DMS114 treated with DMSO at 0.1 percent for 48 hours (cell line): ENCODE data around the gene MT1M.

Source experiments
- DNase-seq: peaks from one replicate; lab custom pipeline; 2025; ENCODE audit not compliant: unreplicated experiment; lab: John Stamatoyannopoulos, UW

Gene MT1M

DNA sequence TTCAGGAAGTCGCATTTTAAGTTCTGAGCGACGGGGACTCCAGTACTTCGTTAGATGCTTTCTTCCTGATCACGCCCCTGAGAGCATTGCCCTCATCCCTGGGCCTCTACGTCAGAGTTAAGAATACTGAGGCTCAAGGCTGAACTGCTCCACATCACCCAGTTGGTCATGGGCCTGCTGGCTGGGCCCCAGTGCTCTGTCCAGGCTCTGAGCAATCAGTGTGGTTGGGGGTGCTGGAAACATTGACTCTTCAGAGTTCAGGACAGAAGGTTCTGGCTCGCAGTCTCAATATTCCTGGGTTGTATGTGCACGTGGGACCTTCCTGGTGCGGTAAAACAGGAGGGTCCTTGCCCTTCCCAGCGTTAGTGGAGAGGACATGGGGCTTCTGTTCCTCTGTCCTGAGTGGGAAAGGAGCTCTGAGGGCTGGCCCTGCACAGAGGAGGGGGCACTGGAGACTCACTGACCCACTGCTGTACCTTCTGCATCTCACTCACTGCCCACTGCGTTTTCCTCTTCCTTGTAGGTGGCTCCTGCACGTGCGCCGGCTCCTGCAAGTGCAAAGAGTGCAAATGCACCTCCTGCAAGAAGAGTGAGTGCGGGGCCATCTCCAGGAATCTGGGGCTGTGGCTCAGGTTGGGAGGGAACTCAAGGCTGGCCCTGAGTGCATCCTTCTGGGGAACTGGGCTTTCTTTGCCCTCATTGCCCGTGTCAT is 6.4 kb upstream of the MT1M start:
- DNase-seq = no peak

- DNase-seq = no peak
These were observed 5.8 kb upstream of the MT1M start for GRCh38 chr16:56626685-56627084.

DNA sequence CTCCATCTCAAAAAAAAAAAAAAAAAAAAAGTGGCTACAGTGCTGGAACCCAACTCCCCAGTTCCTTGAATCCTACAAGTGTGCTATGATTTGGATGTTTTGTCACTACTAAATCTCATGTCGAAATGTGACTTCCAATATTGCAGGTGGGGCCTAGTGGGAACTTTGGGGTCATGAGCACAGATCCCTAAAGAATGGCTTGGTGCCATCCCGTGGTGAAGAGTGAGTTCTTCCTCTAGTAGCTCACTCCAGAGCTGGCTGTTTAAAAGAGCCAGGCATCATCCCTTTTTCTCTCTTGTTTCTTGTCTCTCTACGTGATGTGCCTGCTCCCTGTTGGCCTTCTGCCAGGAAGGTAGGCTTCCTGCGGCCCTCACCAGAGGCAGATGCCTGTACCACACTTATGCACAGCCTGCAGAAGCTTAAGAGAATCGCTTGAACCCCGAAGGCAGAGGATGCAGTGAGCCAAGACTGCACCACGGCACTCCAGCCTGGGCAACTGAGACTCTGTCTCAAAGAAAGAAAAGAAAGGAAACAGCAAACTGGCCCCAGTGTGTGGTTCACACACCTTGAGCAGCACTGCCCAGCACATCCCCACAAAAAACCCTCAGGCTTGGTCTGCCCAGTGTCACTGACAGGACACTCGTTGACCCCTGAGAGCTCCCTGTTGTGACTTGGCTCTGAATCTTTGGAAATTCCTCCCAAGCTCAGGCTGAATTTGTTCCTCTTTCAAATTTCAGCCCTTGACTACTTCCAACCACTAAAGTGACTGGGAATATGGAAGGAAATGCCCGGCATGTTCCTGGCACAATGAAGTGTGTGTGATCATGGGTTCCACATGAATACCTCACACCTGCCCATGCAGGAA is 3.7 kb upstream of the MT1M start:
- DNase-seq = no peak

- DNase-seq = no peak
These were observed 2.9 kb upstream of the MT1M start for GRCh38 chr16:56629531-56629930.

- no peak for DNase-seq
These were observed 2.3 kb upstream of the MT1M start for GRCh38 chr16:56630134-56630533.

GRCh38 chr16:56631197-56631596 is 1.3 kb upstream of the MT1M start:
- no peak for DNase-seq

- DNase-seq = no peak
These were observed 665 bp upstream of the MT1M start for GRCh38 chr16:56631832-56632155.

DNA sequence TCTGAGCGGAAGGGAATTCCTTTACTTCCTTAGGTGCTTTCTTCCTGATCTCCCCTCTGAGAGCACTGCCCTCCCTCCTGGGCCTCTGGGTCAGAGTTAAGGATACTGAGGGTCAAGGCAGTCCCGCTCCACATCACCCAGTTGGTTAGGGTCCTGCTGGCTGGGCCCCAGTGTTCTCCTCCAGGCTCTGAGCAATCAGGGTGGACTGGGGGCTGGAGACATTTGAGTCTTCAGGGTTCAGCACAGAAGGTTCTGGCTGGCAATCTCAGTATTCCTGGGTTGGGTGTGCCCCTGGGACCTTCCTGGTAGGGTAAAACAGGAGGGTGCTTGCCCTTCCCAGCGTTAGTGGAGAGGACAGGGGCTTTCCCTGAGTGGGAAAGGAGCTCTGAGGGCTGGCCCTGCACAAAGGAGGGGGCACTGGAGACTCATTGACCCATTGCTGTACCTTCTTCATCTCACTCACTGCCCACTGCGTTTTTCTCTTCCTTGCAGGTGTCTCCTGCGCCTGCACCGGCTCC is 448 bp downstream of the MT1M start:
- DNase-seq = no peak

DNA sequence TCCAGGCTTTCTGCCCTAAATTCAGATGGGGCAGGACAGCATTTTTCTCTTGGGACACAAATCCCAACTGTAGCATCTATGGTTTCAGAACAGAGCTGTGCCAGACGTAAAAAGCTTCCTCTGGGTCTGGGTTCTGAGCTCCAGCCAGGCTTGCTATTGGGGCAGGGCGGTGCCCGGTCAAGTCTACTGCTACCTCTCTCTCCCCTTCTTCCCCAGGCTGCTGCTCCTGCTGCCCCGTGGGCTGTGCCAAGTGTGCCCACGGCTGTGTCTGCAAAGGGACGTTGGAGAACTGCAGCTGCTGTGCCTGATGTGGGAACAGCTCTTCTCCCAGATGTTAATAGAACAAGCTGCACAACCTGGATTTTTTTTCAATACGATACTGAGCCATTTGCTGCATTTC is 1.1 kb downstream of the MT1M start:
- no peak for DNase-seq

GRCh38 chr16:56634715-56635440 is 2.4 kb downstream of the MT1M start:
- DNase-seq = no peak

GRCh38 chr16:56635441-56635967 is 3.0 kb downstream of the MT1M start:
- no peak for DNase-seq

- DNase-seq = no peak
These were observed 4.4 kb downstream of the MT1M start for GRCh38 chr16:56636616-56637413.

GRCh38 chr16:56637814-56638750 is 5.6 kb downstream of the MT1M start, which contains the start of gene MT1A:
TSS of gene MT1A (plus strand) at chr16:56638666. CDS start at chr16:56638739, 73 bp downstream.
- peak; percentile 67 for DNase-seq

DNA sequence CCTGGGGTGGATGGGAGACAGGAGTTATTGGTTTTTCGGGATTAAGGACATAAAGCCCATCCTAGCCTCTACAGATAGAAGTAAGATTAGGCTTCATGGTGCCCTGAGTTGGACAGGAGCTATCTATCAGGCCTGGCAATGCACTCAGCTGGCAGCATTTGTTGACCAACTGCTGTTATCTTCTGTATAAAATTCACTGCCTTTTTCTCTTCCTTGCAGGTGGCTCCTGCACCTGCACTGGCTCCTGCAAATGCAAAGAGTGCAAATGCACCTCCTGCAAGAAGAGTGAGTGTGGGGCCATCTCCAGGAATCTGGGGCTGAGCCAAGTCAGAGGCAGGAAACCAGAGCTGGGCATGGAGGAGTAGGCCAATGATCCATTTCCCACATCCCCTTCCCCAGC is 6.6 kb downstream of the MT1M start:
- DNase-seq = no peak

DNA sequence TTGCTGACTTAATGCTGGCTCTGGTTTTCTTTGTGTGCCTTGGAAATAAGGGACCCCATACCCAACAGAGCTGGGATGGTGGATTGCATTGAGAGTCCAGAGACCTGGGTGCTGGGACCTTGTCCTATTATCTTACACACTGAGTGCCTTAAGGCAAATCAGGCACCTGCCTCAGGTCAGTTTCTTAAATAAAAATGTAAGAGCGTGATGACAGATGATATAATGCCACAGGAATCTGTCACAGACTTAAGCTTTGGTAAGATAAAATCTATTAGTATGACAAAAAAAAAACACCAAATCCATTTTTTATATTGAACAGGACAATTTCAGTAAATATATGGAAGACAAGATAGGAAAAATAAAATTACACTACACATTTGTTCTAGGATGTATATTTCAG is 7.6 kb downstream of the MT1M start:
- no peak for DNase-seq

DNA sequence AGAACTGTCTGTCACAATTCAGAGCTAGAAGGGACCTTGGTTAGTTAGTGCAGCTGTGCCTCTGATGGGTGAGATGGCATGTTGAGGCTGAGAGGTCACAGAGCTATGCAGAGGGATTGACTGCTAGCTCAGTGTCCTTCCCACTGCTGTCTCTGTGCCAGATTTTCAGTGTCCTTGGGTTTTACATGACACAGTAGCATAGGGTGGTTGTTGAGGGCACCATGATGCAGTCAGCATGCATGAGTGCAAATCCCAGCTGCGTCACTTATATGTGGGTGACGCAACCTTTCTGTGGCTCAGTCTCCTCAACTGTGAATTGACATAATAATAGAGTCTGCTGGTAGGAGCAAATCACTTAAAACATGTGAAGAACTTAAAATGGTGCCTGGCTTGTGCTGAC is 8.7 kb downstream of the MT1M start:
- DNase-seq = no peak

DNA sequence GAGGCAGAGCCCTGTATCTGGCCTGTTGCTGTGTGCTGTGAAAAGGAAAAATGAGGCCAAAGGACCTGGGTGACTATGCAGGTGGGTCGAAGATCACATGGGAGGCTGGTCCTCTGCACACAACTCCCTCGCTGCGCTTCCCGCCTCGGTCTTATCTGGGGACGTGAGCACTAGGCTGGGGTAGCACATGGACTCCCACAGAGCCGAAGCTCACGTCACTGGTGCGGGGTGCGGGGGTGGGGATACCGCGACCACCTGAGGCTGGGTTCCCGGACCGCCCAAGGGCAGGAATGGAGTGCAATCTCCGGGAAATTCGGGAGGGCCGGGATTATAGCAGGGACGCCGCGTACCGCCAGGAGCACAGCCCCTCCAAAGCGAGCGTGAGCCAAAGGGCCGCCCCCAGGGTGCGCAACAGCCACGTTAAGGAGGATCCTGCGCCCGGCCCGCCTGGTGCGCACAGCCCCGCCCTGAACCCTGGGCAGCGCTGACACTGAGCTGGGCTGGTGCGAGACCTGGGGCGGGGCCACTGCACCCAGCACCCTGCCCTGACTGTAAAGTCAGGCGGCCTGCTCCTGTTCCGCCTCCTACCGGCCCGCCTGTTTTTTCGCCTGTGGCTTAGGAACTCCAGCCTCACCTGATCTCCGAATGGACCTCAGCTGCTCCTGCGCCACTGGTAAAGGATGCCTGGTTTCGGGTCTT is 10.8 kb downstream of the MT1M start:
- DNase-seq = no peak

DNA sequence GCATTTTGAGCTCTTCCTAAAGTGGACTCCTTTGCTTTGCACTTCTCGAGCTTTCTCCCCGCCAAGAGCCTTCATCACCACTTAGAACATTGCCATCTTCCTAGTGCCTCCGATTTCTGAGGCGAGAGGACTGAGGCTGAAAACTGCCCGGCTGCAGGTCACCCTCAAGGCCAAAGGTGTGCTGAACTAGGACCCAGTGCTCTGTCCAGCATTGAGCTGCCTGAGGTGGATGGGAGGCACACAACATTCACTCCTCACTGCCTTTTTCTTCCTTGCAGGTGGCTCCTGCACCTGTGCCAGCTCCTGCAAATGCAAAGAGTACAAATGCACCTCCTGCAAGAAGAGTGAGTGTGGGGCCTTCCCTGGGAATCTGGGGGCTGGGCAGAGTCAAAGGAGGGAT is 11.4 kb downstream of the MT1M start:
- no peak for DNase-seq

DNA sequence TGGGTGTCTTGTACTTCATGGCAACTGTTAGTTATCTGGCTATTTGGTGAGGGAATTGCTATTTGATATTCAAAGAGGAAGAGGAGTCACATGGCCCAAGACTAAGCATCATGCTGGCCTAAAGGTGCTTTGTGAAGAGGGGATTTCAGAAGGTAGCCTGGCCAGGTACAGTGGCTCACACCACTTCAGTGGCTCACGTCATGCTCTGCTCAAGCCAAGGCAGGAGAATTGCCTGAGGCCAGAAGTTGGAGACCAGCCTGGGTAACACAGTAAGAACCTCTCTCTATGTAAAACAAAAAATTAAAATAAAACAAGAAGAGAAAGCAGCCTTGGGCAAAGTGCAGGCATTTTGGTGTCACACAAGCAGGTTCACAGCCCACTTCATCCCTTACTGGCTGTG is 12.9 kb downstream of the MT1M start:
- no peak for DNase-seq
